ENCODE data around the gene DMRT3.

DMRT3 gene

GRCh38 chr9:942805-943580 lies 33.5 kb upstream of the DMRT3 start:
- DNase-seq (ENCODE audit: low read depth): no peak
- H3K4me3 ChIP-seq (ENCODE audit: low read depth, low read length): no peak overlapping the region
- TF ChIP-seq CTCF (IDR thresholded peaks at IDR 0.05; ENCODE audit: control insufficient read depth, extremely low read depth, insufficient read depth): no peak

DNA sequence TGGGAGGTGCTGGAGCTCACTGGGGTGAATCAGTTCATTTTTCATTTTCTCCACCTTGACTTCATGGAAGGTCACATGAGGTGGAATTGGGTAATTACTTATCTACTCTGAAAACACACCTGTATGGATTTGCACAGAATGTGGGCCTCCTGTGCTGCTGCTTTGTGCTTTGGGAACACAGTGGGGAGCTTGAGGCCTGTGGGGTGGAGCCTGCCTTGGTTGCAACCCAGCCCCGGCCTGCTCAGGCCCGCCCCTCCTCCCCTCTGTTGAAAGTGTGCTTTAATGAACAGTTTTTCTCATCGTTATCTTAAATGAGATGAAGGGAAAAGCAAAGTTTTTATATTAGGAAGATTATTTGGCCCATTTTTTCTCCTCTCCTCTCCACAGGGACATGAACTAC lies 28.5 kb upstream of the DMRT3 start:
- no peak for TF ChIP-seq CTCF (IDR thresholded peaks at IDR 0.05; ENCODE audit: control insufficient read depth, extremely low read depth, insufficient read depth)
- no peak for DNase-seq (ENCODE audit: low read depth)
- H3K4me3 ChIP-seq (ENCODE audit: low read depth, low read length): no peak overlapping the region

- no peak for TF ChIP-seq CTCF (IDR thresholded peaks at IDR 0.05; ENCODE audit: control insufficient read depth, extremely low read depth, insufficient read depth)
- H3K4me3 ChIP-seq (ENCODE audit: low read depth, low read length): no peak overlapping the region
- DNase-seq (ENCODE audit: low read depth): no peak
Observed at GRCh38 chr9:948497-948896, 28.0 kb upstream of the DMRT3 start.

DNA sequence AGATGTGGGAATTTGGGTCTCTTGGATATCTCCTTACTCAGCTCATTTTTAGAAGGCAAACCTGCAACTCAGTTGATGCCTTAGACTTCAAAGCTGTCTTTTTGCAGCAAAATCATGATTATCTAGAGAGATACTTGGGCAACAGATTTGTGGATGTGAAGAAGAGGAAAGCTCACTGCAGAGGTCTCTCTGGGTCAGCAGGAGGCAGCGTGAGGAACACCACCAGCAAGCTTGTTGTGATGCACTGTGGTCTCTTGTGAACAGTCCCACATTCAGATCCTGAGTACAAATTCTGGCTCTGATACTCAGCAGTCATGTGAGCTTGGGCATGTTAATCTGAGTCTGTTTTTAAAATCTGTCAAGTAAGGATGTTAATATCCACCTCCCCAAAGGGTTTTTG lies 26.3 kb upstream of the DMRT3 start:
- no peak for DNase-seq (ENCODE audit: low read depth)
- TF ChIP-seq CTCF (IDR thresholded peaks at IDR 0.05; ENCODE audit: control insufficient read depth, extremely low read depth, insufficient read depth): no peak
- no peak overlapping the region for H3K4me3 ChIP-seq (ENCODE audit: low read depth, low read length)

DNA sequence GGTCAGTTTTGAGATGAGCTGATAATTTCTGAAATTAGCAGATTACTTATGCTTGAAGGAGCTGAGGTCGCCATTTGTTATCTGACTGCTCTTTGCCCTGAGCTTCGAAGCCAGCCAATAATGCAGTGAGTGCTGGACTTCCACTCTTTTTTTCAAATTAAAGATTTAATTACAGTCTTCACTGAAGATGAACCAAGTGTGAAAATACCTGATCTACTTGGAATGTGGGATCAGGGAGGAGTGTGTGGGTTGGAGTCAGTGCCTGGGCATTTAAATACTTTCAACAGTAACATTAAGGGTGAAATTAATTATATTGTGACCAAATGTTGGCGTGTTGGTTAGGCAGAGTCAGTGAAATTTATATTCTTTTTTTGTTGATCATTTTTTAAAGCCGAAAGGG lies 23.9 kb upstream of the DMRT3 start:
- H3K4me3 ChIP-seq (ENCODE audit: low read depth, low read length): no peak overlapping the region
- no peak for TF ChIP-seq CTCF (IDR thresholded peaks at IDR 0.05; ENCODE audit: control insufficient read depth, extremely low read depth, insufficient read depth)
- DNase-seq (ENCODE audit: low read depth): no peak

DNA sequence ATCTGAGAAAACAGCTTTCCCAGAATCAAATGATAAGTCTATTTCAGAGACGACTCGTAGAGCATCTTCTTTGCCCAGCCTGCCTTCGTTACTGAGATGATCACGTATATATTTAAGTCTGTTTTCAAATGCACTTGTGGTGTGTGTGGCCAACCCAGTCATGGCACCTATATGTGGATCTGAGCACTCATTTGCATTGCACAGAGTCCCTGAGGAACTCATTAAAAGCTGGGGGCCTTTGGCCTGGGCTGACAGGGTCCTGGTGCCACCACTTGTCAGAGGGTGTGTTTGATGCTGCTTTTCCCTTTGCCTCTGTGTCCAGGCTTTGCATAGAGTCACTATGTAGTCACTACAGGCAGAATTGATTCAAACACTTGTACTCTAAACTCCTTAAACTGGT lies 17.4 kb upstream of the DMRT3 start:
- no peak overlapping the region for H3K4me3 ChIP-seq (ENCODE audit: low read depth, low read length)
- TF ChIP-seq CTCF (IDR thresholded peaks at IDR 0.05; ENCODE audit: control insufficient read depth, extremely low read depth, insufficient read depth): no peak
- DNase-seq (ENCODE audit: low read depth): no peak

GRCh38 chr9:959914-960313 lies 16.5 kb upstream of the DMRT3 start:
- no peak for TF ChIP-seq CTCF (IDR thresholded peaks at IDR 0.05; ENCODE audit: control insufficient read depth, extremely low read depth, insufficient read depth)

More at GRCh38 chr9:959914-960313, 16.5 kb upstream of the DMRT3 start:
- DNase-seq (ENCODE audit: low read depth): peak; percentile 34
- no peak overlapping the region for H3K4me3 ChIP-seq (ENCODE audit: low read depth, low read length)

Measured in LNCaP clone FGC (cell line).